ENCODE data around the gene DPEP3.
"Not testable (repeated sequence)": the region's sequence is repeated elsewhere in the genome, so short reads cannot be mapped to it uniquely, and the experiment has no call there.

DPEP3 gene

DNA sequence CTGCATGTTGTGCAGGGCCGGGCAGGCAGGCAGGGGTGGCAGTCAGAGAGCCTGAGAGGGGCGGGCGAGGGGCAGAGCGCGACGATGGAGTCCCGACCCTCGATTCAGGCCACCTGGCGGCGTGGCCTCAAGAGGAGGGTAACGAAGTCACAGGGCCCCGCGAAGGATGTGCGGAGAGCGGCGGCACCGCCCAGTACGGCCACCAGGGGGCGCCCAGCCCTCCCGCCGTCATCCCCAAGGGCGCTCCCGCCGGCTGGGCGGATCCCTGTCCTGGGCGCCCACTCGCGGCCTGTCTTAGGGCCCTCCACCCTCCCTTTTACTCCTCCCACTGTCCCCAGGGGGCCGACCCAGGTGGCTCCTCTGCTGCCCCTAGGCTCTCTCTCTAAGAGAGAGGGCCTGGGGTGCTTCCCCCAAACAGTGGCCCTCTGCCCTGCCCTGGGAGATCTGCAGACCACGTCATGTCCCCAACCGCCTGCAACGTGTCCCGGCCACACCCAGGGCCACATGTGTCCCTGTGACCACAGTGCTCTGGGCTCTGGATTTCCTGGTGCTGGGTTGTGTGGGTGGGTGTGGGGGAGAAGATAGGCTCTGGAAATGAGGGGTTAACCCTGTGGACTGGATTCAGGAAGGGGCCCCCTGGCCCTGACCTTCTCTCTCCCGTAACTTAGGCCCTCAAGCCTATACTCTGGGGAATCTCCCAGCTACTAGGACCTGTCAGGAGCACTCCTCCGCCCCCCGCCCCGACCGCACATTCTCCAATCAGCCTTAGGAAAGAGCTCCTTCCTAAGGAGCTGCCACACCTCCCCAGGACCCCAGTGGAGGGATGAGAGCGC is 13.1 kb upstream of the DPEP3 start:
- peak; percentile 75 for DNase-seq

DNA sequence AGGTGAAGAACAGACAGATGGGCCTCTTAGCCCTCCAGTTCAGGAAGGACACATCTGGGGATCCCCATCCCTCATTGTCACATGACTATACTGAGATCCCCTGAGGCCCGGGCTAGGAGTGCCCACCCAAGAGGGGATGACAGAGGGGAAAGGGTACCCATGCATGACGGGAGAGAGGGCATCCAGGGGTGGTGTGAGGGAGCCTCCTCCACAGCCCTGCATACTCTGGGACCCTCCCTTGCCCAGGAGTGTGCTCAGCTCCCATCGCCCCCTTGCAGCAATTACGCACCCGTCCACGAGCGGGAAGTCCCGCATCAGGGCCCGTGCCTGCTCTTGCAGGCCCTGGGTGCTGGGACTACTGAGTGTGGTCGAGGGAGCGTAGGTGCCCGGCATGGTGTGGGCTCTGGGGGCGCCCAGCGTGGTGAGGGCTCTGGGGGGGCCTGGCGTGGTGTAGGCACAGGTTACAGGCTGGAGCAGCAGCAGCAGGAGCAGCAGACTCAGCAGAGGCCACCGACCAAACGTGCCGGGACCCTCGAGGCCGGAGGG is 12.4 kb upstream of the DPEP3 start:
- DNase-seq: no peak

DNA sequence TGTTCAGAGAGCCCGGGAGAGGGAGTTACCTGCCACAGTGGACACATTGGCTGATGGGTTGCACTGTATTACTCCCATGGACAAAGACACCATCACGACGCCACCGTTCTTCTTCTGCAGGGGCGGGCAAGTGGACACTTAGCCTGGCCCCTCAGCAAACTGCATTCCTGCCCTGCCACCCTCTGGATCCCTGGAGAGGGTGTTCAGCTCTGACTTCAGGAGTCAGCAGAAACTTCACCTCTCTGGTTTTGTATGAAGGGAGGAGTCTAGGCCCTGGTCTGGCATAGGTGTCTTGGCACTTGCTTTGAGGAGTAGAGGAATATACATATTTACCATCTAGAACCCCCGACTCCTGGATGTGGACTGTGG is 9.7 kb upstream of the DPEP3 start:
- DNase-seq: no peak

DNA sequence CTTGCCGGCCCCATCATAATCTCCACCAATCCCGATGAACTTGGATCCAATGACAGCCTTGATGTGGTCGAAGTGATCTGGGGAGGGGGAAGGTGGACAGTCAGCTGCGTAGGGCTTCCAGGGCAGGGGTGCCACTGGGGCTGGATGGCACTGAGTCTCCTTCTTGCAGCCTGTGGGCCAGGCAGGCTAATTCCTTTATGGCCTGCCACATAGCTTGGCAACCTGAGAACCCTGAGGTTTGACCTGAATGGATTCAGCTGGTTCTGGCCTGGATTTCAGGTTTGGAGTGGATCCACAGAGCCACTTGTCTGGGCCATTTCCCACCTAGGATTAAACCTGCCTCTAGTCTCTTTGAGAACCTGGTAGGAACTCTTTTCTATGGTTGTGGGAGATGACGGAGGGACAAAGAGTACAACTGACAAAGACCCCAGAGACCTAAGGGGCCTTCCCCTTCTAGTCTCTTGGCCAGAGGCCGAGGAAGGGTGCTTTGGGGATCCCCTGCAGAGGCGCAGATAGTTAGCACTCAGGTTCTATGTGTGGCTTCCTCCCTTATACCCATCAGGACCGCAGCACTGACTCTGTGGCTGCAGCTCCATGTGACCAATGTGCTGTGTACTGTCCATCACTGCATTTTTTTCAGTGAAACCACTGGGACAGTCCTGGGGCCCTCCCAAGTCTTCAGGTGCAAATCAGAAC is 9.2 kb upstream of the DPEP3 start:
- no peak for DNase-seq

DNA sequence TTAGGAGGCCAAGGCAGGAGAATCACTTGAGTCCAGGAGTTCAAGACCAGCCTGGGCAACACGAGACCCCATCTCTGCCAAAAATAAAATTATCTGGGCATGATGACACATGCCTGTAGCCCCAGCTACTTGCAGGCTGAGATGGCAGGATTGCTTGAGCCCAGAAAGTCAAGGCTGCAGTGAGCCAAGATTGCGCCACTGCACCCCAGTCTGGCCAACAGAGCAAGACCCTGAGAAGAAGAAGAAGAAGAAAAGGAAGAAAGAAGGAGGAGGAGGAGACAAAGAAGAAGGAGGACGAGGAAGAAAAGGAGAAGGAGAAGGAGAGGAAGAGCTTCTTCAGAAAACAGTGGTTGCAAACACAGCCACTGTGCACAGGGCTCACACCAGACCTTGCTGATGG is 8.4 kb upstream of the DPEP3 start:
- no peak for DNase-seq

DNA sequence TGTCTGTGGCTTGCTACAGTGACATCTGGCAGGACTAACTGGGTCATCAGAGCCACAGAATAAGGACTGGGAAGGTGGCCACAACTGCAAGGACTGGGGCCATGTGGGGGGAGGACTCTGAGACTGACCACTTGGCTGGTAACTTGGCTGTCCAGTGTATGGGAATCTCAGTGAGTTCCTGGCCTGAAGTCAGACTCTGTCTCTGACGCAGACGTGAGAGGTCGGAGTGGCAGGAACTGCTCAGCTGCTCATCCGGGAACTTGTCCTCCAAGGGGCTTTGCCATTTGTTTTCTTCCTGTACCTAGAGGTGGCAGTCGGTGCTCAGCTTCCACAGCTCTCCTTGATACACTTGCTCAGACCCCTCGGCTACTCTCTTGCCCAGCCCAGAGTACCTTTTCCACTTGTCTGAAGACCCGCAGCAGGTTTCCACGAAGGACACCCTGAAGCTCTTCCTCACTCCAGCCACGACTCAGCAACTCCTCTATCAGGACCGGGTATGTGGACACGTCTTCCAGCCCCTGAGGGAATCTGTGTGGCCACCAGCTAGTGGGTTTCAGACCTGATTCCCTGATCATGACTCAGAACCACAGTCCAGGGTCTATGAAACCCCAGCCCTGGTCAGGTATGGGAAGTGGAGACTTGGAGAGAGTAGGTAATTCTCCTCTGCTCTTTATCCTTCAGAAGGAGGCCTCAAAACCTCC is 7.3 kb upstream of the DPEP3 start:
- DNase-seq: no peak

DNA sequence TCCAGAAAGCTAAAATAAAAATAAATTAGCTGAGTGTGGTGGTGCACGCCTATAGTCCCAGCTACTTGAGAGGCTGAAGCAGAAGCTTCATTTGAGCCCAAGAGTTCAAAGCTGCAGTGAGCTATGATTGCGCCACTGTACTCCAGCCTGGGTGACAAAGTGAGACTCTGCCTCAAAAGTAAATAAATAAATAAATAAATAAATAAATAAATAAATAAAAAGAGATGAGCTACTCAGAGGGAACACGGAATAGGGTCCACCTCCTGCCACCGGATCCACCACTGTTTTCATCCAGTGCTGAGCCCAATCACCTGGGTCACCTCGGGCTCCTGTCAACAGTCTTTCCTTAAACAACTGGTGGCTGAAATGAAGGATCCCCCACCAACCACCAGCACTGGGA is 6.7 kb upstream of the DPEP3 start:
- no peak for DNase-seq

DNA sequence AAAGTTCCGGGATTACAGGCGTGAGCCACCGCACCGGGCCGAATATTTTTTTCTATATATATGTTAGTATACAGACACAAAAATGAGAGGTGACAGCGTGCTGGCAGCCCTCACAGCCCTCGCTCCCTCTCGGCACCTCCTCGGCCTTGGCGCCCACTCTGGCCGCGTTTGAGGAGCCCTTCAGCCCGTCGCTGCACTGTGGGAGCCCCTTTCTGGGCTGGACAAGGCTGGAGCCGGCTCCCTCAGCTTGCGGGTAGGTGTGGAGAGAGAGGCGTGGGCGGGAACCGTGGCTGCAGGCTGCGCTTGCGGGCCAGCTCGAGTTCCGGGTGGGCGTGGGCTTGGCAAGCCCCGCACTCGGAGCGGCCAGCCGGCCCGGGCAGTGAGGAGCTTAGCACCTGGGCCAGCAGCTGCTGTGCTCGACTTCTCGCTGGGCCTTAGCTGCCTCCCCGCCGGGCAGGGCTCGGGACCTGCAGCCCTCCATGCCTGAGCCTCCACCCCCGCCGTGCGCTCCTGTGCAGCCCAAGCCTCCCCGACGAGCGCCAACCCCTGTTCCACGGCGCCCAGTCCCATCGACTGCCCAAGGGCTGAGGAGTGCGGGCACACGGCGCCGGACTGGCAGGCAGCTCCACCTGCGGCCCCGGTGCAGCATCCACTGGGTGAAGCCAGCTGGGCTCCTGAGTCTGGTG is 1.9 kb upstream of the DPEP3 start:
- DNase-seq: no peak

DNA sequence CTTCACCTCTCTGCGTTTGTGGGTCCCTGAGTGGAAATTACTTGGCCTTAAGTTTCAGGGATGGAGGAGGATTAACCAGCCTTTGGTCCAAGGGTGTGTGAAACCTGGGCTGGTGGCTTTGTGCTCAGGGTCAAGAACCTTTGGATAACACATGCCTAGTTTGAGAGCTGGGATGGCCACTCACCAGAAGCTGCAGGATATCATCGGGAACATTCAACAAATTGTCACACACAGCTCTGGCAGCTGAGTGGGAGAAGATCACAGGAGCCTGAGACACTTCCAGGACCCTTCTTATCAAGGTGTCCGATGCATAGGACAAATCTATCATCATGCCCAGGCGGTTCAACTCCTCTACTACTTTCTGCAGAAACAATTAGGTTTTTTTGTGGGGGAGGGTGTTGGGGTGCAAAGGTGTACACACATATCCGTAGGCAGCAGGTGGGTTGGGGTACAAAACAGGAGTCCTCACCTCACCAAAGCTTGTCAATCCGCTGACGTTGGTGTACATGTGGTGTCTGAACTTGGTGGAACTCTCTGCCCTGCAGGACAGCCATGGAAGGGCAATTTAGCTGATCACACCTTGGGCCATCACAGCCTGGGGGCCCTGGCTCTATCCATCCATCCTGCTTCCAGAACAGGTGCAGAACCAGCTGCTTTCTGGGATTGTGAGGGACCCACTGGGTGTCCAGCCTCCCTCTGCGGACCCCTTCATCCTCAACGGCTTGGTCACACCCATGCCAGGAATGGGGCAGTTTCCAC is 2.7 kb downstream of the DPEP3 start:
- no peak for DNase-seq

DNA sequence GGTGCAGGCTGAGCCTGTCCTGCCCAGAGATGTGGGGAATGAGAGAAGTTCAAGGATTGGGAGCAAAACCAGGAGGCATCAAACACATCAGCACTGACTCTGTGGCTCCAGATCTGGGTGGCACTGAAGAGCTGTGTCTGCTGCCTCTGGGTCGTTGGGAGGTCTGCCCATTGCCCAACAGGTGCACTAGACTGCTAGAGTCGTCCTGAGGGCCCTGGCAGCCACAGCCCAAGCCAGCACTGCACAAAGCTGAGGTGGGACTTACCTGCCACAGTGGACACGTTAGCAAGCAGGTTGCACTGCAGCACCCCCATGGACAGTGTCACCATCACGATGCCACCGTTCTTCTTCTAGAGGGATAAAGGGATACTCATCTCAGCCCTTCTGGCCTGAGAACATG is 3.3 kb downstream of the DPEP3 start:
- no peak for DNase-seq

DNA sequence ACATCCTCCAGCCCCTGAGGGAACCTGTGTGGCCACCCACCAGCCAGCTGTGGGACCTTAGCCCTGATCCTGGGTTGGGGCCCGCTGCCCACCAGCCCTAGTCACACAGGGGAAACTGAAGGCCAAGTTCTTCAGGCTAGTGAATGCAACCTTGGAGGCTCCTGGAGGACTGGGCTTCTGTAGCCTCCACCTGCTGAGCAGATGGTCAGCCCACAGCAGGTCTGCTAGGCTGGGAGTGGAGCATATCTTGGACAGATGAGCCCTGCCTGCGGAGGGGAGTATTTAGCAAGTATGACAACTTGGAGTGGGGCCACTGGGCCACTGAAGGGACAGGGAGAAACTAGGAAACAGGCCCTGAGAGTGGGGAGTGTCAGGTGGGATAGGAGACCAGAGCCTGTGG is 4.1 kb downstream of the DPEP3 start:
- no peak for DNase-seq

DNA sequence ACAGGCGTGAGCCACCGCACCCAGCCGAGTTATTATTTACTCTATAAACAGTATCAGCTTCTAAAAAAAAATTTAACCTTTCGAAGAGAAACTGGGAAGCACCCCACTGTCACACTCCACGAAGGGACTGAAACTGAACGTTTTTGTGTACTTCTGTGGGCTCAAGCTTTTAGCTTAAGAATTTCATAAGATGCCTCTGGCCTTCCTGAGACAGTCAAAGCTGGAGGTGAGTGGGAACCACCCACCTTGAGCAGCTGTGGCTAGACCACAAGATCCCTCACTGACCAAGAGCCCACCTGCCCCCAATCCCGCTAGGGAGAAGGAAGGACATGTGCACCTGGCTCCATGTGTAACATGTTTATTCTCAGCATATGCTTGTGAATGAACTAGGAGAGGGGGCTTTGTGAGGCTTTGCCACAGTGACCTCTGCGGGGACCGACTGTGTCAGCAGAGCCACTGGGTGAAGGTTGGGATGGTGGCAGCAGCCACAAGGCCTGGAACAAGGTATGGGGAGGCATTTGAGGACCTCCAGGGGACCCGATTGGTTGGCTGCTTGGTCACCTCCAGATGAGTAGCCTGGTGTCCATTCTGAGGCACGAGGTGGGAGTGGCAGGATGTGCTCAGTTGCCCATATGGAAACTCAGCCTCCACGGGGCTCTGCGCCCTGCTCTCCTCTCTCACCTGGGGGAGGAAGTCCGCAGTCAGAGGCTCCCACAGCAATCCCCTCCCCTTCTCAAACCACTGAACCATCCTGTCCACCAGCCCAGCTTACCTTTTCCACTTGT is 4.8 kb downstream of the DPEP3 start:
- DNase-seq: no peak

DNA sequence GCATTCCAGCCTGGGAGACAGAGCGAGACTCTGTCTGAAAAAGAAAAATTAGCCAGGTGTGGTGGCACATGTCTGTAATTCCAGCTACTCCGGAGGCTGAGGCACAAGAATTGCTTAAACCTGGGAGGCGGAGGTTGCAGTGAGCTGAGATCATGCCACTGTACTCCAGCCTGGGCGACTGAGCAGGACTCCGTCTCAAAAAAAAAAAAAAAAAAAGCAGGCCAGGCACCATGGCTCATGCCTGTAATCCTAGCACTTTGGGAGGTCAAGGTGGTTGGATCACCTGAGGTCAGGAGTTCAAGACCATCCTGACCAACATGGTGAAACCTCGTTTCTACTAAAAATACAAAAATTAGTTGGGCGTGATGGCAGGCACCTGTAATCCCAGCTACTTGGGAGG is 8.0 kb downstream of the DPEP3 start:
- DNase-seq: not testable (repeated sequence)

DNA sequence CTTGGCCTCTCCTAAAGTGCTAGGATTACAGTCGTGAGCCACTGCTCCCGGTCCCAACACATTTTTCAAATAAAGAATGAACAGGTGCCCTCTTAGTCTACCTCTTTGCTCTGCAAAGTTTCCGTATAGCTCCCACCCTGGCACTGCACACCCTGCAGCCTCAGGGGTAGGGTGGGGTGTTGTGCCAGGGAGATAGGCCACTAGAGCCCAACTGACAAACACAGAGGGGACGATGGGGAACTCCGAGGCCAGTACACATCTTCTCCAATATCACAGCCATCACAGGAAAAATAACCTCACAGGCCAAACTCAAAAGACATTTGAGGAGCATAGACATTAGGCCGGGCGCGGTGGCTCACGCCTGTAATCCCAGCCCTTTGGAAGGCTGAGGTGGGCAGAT is 9.2 kb downstream of the DPEP3 start:
- DNase-seq: no peak

DNA sequence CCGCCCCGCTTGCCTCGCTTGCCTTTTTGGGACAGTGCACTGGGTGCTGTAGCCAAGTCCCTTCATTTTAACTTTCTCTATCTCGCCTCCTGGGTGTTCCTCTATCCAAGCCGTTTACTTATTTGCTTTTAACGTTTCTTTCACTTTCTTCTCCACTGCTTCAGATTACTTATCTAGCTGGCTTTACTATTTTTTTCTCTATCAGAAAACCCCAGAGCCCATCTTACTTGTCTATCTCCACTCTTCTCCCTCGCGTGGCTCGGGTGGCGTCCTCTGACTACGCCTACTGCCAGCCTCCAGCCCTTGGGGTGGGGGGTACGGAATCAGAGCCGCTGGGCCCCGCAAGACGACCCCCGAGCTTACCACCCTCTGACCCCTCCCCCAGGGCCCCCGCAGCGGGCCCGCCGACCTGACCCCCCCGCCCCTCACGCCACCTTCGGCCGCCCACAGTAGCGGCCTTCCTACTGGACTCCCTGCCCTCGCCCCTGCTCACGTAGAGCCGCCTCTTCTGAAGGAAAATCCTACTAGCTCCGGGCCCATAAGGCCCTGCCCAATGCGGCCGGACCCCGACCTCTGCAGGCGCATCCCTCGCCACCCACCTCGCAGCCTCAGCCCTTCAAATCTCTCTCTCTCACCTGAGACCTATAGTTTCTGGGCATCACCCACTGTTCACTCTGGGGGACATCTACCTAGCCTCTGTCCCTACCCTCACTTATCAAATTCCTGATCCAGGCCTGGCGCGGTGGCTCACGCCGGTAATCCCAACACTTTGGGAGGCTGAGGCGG is 10.9 kb downstream of the DPEP3 start:
- DNase-seq: no peak

DNA sequence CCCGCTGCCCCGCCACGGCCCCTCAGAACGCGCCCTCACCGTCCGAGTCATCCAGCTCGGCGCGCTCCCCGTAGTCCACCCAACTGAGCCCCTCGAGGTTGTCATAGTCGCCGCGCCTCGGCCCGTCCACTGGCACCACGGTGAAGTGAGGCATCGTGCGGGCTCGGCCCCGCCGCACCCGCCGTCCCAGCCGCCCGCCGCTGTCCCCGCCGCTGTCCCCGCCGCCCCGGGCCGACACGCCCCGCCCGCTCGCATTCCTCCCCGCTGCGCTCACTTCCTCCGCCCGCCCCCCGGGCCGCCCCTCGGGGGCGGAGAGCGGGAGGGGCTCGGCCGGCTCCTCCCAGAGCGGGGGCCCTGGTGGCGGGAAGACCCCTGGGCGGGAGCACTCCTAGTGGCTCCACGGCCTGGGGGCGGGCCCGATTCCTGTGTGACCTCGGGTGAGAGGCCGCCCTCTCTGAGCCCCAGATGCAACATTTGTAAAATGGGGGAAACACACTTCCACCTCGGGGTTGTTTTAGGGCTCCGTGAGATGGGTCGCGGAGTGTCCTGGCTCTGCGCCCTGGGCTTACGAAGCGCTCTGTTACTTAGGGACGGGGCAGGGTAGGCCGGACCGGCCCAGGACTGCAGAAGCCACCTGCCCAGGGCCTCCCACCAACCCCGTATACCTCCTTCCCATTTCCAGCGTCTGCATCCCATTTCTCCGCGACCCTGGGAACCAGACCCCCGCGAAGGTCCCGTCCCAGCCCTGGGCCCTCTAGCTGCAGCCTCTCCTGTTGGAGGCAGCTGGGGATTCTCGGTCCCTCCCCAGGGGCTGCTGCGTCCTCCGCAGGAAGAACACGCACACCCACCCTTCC is 11.7 kb downstream of the DPEP3 start, which contains the start of gene SLC12A4:
TSS of gene SLC12A4 (minus strand) at position 238 of the 854 bp plus-strand sequence. CDS start at position 154, 84 bp downstream.
- peak; percentile 90 for DNase-seq

DNA sequence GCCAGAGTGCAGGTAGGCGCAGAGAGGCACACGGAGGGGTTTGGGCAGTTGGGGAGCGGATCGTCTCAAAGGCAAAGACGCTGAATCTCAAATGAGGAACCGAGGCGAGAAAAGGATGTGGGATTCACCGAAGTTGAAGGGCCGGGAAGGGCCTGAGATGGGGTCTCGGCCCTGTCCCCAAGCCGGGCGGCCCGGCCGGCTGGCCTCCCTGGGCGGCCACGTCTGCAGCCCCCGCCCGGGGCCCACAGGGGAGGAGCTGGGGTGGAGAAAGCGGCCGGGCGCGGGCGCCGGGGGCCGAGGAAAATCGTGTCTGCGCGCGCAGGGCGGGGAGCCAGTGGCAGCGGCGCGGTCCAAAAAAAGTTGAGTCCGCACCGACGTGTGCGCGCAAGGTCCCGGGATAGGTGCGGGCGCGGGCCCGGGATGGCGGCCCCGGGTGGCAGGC is 12.3 kb downstream of the DPEP3 start:
- peak; percentile 42 for DNase-seq

DNA sequence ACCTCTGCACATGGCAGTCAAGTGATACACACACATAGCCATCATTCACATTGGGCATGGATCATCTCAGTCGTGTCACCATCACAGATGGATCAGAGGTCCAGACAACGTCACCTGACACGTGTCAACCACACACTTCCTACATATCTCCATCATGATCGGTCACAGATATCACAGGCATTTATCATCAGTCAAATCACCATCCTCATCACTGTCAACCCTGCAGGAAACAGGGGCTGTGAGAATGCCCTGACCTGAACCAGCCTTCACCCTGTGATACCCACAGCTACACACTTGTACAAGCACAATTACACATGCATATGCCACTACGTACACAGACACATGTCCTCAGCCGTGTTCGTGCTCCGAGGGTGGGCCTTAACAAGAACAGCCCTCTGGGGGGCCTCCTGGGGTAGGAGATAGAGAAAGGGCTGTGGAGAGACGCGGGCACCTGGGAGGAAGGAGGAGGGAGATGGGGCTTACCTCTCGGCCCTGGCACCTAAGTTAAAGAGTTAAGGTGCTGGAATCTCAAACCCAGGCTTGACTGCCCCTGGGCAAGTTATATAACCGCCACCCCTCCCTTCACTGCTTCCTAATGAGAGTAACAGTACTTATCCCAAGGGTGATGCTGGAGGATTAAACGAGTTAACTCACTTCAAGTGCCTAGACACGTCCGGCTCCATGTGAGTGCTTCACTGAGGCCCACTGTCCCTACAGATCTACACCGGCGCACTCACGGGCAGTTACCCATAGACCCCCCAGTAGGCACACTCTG is 12.9 kb downstream of the DPEP3 start:
- peak; percentile 51 for DNase-seq

Data from fibroblast of skin of right biceps (primary cell).